ENCODE data around the gene COL11A2.

The COL11A2 gene

DNA sequence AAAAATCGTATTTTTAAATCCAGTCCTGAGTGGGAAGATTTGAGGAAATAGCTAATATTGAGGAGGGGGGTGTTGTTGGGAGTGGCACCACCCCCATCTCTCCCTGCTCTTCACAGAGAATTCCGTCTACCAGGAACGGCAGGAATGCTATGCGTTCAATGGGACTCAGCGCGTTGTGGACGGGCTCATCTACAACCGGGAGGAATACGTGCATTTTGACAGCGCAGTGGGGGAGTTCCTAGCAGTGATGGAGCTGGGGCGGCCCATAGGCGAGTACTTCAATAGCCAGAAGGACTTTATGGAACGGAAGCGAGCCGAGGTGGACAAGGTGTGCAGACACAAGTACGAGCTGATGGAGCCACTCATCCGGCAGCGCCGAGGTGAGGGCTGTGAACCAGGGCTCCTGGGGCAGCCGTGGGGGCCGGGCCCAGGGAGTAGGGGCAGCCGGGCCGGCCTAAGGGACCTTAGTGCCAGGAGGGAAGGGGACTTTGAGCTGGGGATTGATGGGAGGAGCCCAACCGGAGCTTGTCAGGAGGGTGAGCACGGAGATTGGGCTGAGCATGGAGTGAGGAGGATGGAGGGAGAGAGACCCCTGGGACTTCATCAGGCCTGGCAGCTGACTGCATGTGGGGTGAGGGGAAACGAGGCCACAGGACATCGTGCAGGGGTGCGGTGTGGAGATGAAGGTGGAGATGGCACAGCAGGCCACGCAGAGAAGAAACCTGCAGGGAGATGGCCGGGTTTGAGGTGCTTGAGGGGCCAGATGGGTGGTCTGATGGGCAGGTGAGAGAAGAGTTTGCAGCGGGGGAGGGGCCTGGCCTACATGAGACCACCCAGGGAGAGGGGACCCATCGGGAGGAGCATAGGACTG lies 75.2 kb downstream of the COL11A2 start:
- DNase-seq (ENCODE audit: low read depth), result no peak

DNA sequence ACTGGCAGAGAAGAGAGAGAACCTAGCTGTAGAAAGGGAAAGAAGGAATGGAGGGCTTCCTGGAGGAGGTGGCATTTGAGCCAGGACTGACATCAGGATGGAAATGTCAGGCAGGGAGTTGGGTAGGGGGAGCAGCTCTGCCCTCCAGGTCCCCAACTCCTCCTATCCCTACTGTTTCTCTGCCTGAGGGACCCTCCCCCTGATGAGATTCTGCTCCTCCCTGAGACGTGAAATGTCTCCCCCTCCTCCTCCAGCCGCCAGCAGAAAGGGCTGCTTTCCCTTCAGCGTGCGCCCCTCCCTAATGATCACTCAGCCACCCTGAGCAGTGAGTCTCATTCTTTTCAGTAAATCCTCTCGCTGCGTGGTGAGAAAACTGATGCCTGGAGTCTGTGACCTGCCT lies 75.8 kb downstream of the COL11A2 start:
- DNase-seq (ENCODE audit: low read depth), result no peak

DNA sequence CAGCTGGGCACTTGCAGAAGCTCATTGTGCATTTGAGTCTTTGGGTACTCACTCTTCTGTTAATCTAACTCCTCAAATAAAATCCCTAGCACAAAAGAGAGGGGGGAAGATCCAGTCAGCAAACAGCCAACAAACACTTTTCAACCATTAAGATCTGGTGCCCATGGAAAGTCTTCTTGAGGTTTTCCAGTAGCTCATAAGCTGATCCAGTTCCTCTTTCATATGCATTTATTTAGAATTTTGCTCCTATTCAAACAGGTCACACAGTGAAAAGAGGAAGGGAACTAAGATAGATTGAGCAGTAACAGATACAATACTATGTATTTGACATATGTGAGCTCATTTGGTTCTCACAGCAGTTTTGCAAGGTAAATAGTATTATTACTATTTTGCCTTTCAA lies 77.9 kb downstream of the COL11A2 start:
- DNase-seq (ENCODE audit: low read depth), result no peak

DNA sequence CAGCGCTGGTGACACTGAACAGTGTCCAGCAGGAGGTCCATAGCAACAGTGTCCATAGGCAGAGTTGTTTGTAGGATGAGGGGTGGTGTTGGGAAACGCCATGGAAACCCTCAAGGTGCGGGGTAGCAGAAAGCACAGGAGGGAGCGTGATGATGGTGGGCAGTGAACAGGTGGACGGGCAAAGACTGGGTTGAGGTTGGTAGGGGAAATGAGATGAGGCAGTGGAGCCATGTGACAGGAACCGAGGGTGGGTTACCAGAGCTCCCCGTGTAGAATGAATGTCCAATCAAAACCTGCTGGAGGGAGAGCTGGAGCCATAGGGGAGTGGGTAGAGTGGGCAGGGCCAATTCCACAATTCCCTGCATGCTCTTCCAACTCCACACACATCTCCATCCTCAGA lies 78.5 kb downstream of the COL11A2 start:
- DNase-seq (ENCODE audit: low read depth), result no peak

Data from stimulated activated CD8-positive, alpha-beta memory T cell treated with anti-CD3 and anti-CD28 coated beads, Interleukin-12 subunit alpha, Interleukin-12 subunit beta, amount 100 ng/mL, for 1 hour (primary cell).